Memory B cell (primary cell): ENCODE measurements around the gene CMTM3.
"Not testable (repeated sequence)": the region's sequence is repeated elsewhere in the genome, so short reads cannot be mapped to it uniquely, and the experiment has no call there.

Experiments used
- ATAC-seq: fragments of 150-1000 bp; cut with Tn5 transposase; 2 replicates; pipeline ENCODE4 v1.10.0; 2021; ENCODE audit warnings: low read depth, mild to moderate bottlenecking, moderate library complexity
- DNase-seq, 2 donors: peaks; one replicate each; pipeline ENCODE4 v3.0.0; 2022; ENCODE audit warnings: low spot score in 2 of 2
- H3K27ac Mint-ChIP-seq: one replicate; pipeline ENCODE4 v1.8.0; 2022; ENCODE audit warnings: mild to moderate bottlenecking, moderate library complexity, mixed read lengths
- H3K27me3 Mint-ChIP-seq: one replicate; pipeline ENCODE4 v1.8.0; 2022; ENCODE audit warnings: mixed read lengths
- H3K36me3 Mint-ChIP-seq: one replicate; pipeline ENCODE4 v1.8.0; 2022; ENCODE audit warnings: mild to moderate bottlenecking, mixed read lengths
- H3K4me1 Mint-ChIP-seq: one replicate; pipeline ENCODE4 v1.8.0; 2022; ENCODE audit warnings: mixed read lengths
- H3K4me3 Mint-ChIP-seq: one replicate; pipeline ENCODE4 v1.8.0; 2022; ENCODE audit warnings: mild to moderate bottlenecking, moderate library complexity, mixed read lengths
- H3K9me3 Mint-ChIP-seq: one replicate; pipeline ENCODE4 v1.8.0; 2022; ENCODE audit warnings: mixed read lengths

Gene CMTM3

GRCh38 chr16:66594739-66595138 is 9.8 kb upstream of the CMTM3 start:
- H3K27ac Mint-ChIP-seq: no peak overlapping the region
- ATAC-seq: peak; percentile 68
- peaks cover 6% of the 10 kb centered on the region for H3K27me3 Mint-ChIP-seq
- no peak overlapping the region for H3K4me3 Mint-ChIP-seq
- H3K36me3 Mint-ChIP-seq: peaks cover 2% of the 10 kb centered on the region
- peaks cover 13% of the 10 kb centered on the region for H3K4me1 Mint-ChIP-seq
- DNase-seq: no peak
- peaks cover 3% of the 10 kb centered on the region for H3K9me3 Mint-ChIP-seq

- not testable (repeated sequence) for H3K36me3 Mint-ChIP-seq, H3K27ac Mint-ChIP-seq, ATAC-seq, H3K4me3 Mint-ChIP-seq, H3K9me3 Mint-ChIP-seq, DNase-seq
- H3K27me3 Mint-ChIP-seq: peaks cover 15% of the 10 kb centered on the region
- peaks cover 11% of the 10 kb centered on the region for H3K4me1 Mint-ChIP-seq
These were observed 7.9 kb upstream of the CMTM3 start for GRCh38 chr16:66596559-66596958.

GRCh38 chr16:66596986-66597848 is 7.3 kb upstream of the CMTM3 start:
- ATAC-seq: no peak
- peaks cover 11% of the 10 kb centered on the region for H3K4me1 Mint-ChIP-seq
- DNase-seq: no peak
- H3K36me3 Mint-ChIP-seq: peaks cover 4% of the 10 kb centered on the region
- H3K27me3 Mint-ChIP-seq: peaks cover 17% of the 10 kb centered on the region
- peaks cover 8% of the 10 kb centered on the region for H3K9me3 Mint-ChIP-seq
- no peak overlapping the region for H3K4me3 Mint-ChIP-seq
- no peak overlapping the region for H3K27ac Mint-ChIP-seq

- DNase-seq: no peak
- no peak for ATAC-seq
- Mint-ChIP-seq H3K4me3 (no peak overlapping the region), H3K27ac (no peak overlapping the region), H3K27me3 (peaks cover 21% of the 10 kb centered on the region), H3K36me3 (peaks cover 4% of the 10 kb centered on the region), H3K4me1 (peaks cover 14% of the 10 kb centered on the region), H3K9me3 (peaks cover 8% of the 10 kb centered on the region)
These were observed 6.4 kb upstream of the CMTM3 start for GRCh38 chr16:66598111-66598510.

- H3K36me3 Mint-ChIP-seq: peaks cover 4% of the 10 kb centered on the region
- no peak for ATAC-seq
- DNase-seq: no peak
- H3K4me1 Mint-ChIP-seq: peaks cover 20% of the 10 kb centered on the region
- H3K4me3 Mint-ChIP-seq: no peak overlapping the region
- H3K9me3 Mint-ChIP-seq: peaks cover 6% of the 10 kb centered on the region
- H3K27ac Mint-ChIP-seq: no peak overlapping the region
- peaks cover 28% of the 10 kb centered on the region for H3K27me3 Mint-ChIP-seq
These were observed 4.8 kb upstream of the CMTM3 start for GRCh38 chr16:66599726-66600125.

- H3K4me1 Mint-ChIP-seq: peaks cover 16% of the 10 kb centered on the region
- no peak overlapping the region for H3K4me3 Mint-ChIP-seq
- H3K9me3 Mint-ChIP-seq: peaks cover 6% of the 10 kb centered on the region
- ATAC-seq: no peak
- peaks cover 24% of the 10 kb centered on the region for H3K27me3 Mint-ChIP-seq
- no peak for DNase-seq
- H3K36me3 Mint-ChIP-seq: peaks cover 4% of the 10 kb centered on the region
- H3K27ac Mint-ChIP-seq: no peak overlapping the region
These were observed 4.0 kb upstream of the CMTM3 start for GRCh38 chr16:66600477-66600876.

GRCh38 chr16:66601471-66601870 is 3.0 kb upstream of the CMTM3 start:
- peaks cover 4% of the 10 kb centered on the region for H3K36me3 Mint-ChIP-seq
- no peak overlapping the region for H3K4me3 Mint-ChIP-seq
- H3K9me3 Mint-ChIP-seq: peaks cover 6% of the 10 kb centered on the region
- no peak overlapping the region for H3K27ac Mint-ChIP-seq
- peaks cover 29% of the 10 kb centered on the region for H3K27me3 Mint-ChIP-seq
- peaks cover 22% of the 10 kb centered on the region for H3K4me1 Mint-ChIP-seq
- ATAC-seq: no peak
- DNase-seq: no peak

- DNase-seq (peak in 1 of 2 donors; percentile 40), ATAC-seq (peak; percentile 37)
- Mint-ChIP-seq H3K9me3 (peaks cover 6% of the 10 kb centered on the region), H3K36me3 (peaks cover 4% of the 10 kb centered on the region), H3K4me1 (peaks cover 25% of the 10 kb centered on the region), H3K27ac (peak overlapping the region; percentile 9), H3K4me3 (peak overlapping the region; percentile 84), H3K27me3 (peaks cover 33% of the 10 kb centered on the region)
These were observed 748 bp upstream of the CMTM3 start for GRCh38 chr16:66603537-66604375.

GRCh38 chr16:66605177-66605978 is 874 bp downstream of the CMTM3 start:
- Mint-ChIP-seq H3K27ac (no peak overlapping the region), H3K4me3 (peak overlapping the region; percentile 22), H3K36me3 (peaks cover 4% of the 10 kb centered on the region), H3K9me3 (peaks cover 6% of the 10 kb centered on the region), H3K27me3 (peaks cover 33% of the 10 kb centered on the region), H3K4me1 (peaks cover 23% of the 10 kb centered on the region)
- DNase-seq: peak in 1 of 2 donors; percentile 39
- ATAC-seq: peak; percentile 2

- Mint-ChIP-seq H3K36me3 (no peaks in the 10 kb centered on the region), H3K27ac (no peak overlapping the region), H3K27me3 (peaks cover 27% of the 10 kb centered on the region), H3K4me3 (peak overlapping the region; percentile 22), H3K9me3 (no peaks in the 10 kb centered on the region), H3K4me1 (peaks cover 23% of the 10 kb centered on the region)
- ATAC-seq: peak; percentile 58
- DNase-seq: no peak
These were observed 1.7 kb downstream of the CMTM3 start for GRCh38 chr16:66605979-66606751.

GRCh38 chr16:66608241-66609138 is 4.0 kb downstream of the CMTM3 start:
- ATAC-seq: peak; percentile 47

GRCh38 chr16:66609139-66609510 is 4.6 kb downstream of the CMTM3 start:
- DNase-seq: no peak
- no peaks in the 10 kb centered on the region for H3K36me3 Mint-ChIP-seq
- H3K27me3 Mint-ChIP-seq: peaks cover 17% of the 10 kb centered on the region
- no peak overlapping the region for H3K4me3 Mint-ChIP-seq
- no peak overlapping the region for H3K27ac Mint-ChIP-seq
- no peak for ATAC-seq
- peaks cover 14% of the 10 kb centered on the region for H3K4me1 Mint-ChIP-seq
- H3K9me3 Mint-ChIP-seq: no peaks in the 10 kb centered on the region

More at GRCh38 chr16:66608241-66609138, 4.0 kb downstream of the CMTM3 start:
- DNase-seq: peak; percentile 58 to 70
- Mint-ChIP-seq H3K27ac (no peak overlapping the region), H3K27me3 (peaks cover 22% of the 10 kb centered on the region), H3K36me3 (no peaks in the 10 kb centered on the region), H3K4me1 (peaks cover 19% of the 10 kb centered on the region), H3K9me3 (no peaks in the 10 kb centered on the region), H3K4me3 (no peak overlapping the region)
